HG02642 (cell line): ENCODE measurements around the gene OR4D9.
"Not testable (repeated sequence)": the region's sequence is repeated elsewhere in the genome, so short reads cannot be mapped to it uniquely, and the experiment has no call there.

Experiments
- ATAC-seq: cut with Tn5 transposase; IDR thresholded peaks from one replicate; pipeline ENCODE4 v1.9.1; 2021; ENCODE audit warnings: mild to moderate bottlenecking; ENCODE audit not compliant: unreplicated experiment, poor library complexity

Gene OR4D9

GRCh38 chr11:59510941-59511589 is at the start of gene OR4D9:
OR4D9 (plus strand) TSS chr11:59511539; CDS start chr11:59514913, 3,374 bp downstream.
- ATAC-seq: no peak

GRCh38 chr11:59463190-59463641 is 48.1 kb upstream of the OR4D9 start:
- no peak for ATAC-seq

GRCh38 chr11:59473015-59473414 is 38.3 kb upstream of the OR4D9 start, which contains the start of gene OR4D10:
OR4D10 (plus strand) TSS chr11:59473315; CDS start chr11:59477430, 4,115 bp downstream.
- no peak for ATAC-seq

- ATAC-seq: no peak
Measured at GRCh38 chr11:59475176-59475575, 36.2 kb upstream of the OR4D9 start.

- no peak for ATAC-seq
Measured at GRCh38 chr11:59479906-59480305, 31.4 kb upstream of the OR4D9 start.

GRCh38 chr11:59480359-59480758 is 31.0 kb upstream of the OR4D9 start:
- ATAC-seq: no peak

- no peak for ATAC-seq
Measured at GRCh38 chr11:59501931-59502330, 9.4 kb upstream of the OR4D9 start.

GRCh38 chr11:59503276-59503675 is 8.1 kb upstream of the OR4D9 start, which contains the start of gene OR4D11:
OR4D11 (plus strand) TSS chr11:59503576; CDS start chr11:59503576, 0 bp downstream.
- ATAC-seq: no peak

- no peak for ATAC-seq
Measured at GRCh38 chr11:59511675-59512074, 336 bp downstream of the OR4D9 start.

- not testable (repeated sequence) for ATAC-seq
Measured at GRCh38 chr11:59520139-59520538, 8.8 kb downstream of the OR4D9 start.

GRCh38 chr11:59520741-59521140 is 9.4 kb downstream of the OR4D9 start:
- ATAC-seq: no peak

- ATAC-seq: no peak
Measured at GRCh38 chr11:59523541-59523940, 12.2 kb downstream of the OR4D9 start.

- ATAC-seq: no peak
Measured at GRCh38 chr11:59528711-59529110, 17.4 kb downstream of the OR4D9 start.

GRCh38 chr11:59532620-59533019 is 21.3 kb downstream of the OR4D9 start:
- ATAC-seq: no peak

GRCh38 chr11:59534676-59535075 is 23.3 kb downstream of the OR4D9 start:
- no peak for ATAC-seq

- no peak for ATAC-seq
Measured at GRCh38 chr11:59542142-59542810, 30.9 kb downstream of the OR4D9 start.

GRCh38 chr11:59543713-59544112 is 32.4 kb downstream of the OR4D9 start:
- ATAC-seq: not testable (repeated sequence)

- no peak for ATAC-seq
Measured at GRCh38 chr11:59544869-59545178, 33.5 kb downstream of the OR4D9 start.

GRCh38 chr11:59545179-59546020 is 34.1 kb downstream of the OR4D9 start:
- no peak for ATAC-seq

GRCh38 chr11:59547605-59548308 is 36.4 kb downstream of the OR4D9 start:
- ATAC-seq: not testable (repeated sequence)
